ENCODE measurements around the gene DMAP1.

Gene DMAP1

GRCh38 chr1:44268054-44268453 is 54.8 kb downstream of the DMAP1 start:
- TF ChIP-seq FOXM1 (IDR thresholded peaks at IDR 0.05; ENCODE audit: borderline replicate concordance, low read depth) (no peak), RAD21 (IDR thresholded peaks at IDR 0.05; ENCODE audit: low read depth) (no peak), TCF12 (IDR thresholded peaks at IDR 0.05; ENCODE audit: low read depth) (no peak), USF1 (IDR thresholded peaks at IDR 0.05) (no peak), YY1 (IDR thresholded peaks at IDR 0.05; ENCODE audit: low read depth) (no peak), TEAD4 (IDR thresholded peaks at IDR 0.05) (no peak), REST (IDR thresholded peaks at IDR 0.05; ENCODE audit: low read depth) (no peak), TAF1 (IDR thresholded peaks at IDR 0.05; ENCODE audit: low read depth) (no peak), ZBTB7A (IDR thresholded peaks at IDR 0.05; ENCODE audit: low read depth) (no peak), CREB1 (IDR thresholded peaks at IDR 0.05; ENCODE audit: low read depth) (no peak), EGR1 (IDR thresholded peaks at IDR 0.05) (no peak), MAX (IDR thresholded peaks at IDR 0.05) (no peak), CEBPB (IDR thresholded peaks at IDR 0.05) (no peak)
